OCI-LY3 (cell line): ENCODE data around the gene P2RX3.
"Not testable (repeated sequence)": the region's sequence is repeated elsewhere in the genome, so short reads cannot be mapped to it uniquely, and the experiment has no call there.

Experiments
- H2AFZ ChIP-seq: fragments of 200-600, 300-600 bp; shearing (Covaris generic); 2 replicates; pipeline ENCODE4 v1.6.0; 2014; ENCODE audit warnings: antibody characterized with exemption, low read depth, low read length
- H3K27ac ChIP-seq: fragments of 200-600, 300-600 bp; sonication (generic); 2 replicates; pipeline ENCODE4 v1.5.1; 2014; ENCODE audit warnings: mild to moderate bottlenecking, low read length, moderate library complexity, mixed read lengths
- H3K27me3 ChIP-seq: fragments of 200-600, 300-600 bp; sonication (generic); 2 replicates; pipeline ENCODE4 v1.6.1; 2014; ENCODE audit warnings: low read depth, low read length, mixed read lengths
- H3K36me3 ChIP-seq: fragments of 200-600, 300-600 bp; sonication (generic); replicated peaks from 2 replicates; pipeline ENCODE3; 2014; ENCODE audit warnings: low read depth, low read length, mixed read lengths
- H3K4me1 ChIP-seq: fragments of 300-600, 200-600 bp; sonication (generic); 2 replicates; pipeline ENCODE4 v1.6.1; 2014; ENCODE audit warnings: low read length, mixed read lengths
- H3K4me2 ChIP-seq: fragments of 200-600, 300-600 bp; sonication (generic); 2 replicates; pipeline ENCODE4 v1.6.1; 2014; ENCODE audit warnings: low read length, mixed read lengths
- H3K4me3 ChIP-seq: fragments of 300-600, 200-600 bp; sonication (generic); 2 replicates; pipeline ENCODE4 v1.5.1; 2014; ENCODE audit warnings: antibody characterized with exemption, mild to moderate bottlenecking, low read length, moderate library complexity
- H3K79me2 ChIP-seq: fragments of 300-600, 200-600 bp; shearing (Covaris generic); 2 replicates; pipeline ENCODE4 v1.6.1; 2014; ENCODE audit warnings: mild to moderate bottlenecking, low read length, mixed read lengths
- H3K9ac ChIP-seq: fragments of 300-600, 200-600 bp; shearing (Covaris generic); 2 replicates; pipeline ENCODE4 v1.6.0; 2014; ENCODE audit warnings: mild to moderate bottlenecking, low read length, moderate library complexity
- H3K9me3 ChIP-seq: fragments of 200-600, 300-600 bp; shearing (Covaris generic); 2 replicates; pipeline ENCODE4 v1.6.1; 2014; ENCODE audit warnings: low read length, mixed read lengths; ENCODE audit not compliant: insufficient read depth
- H4K20me1 ChIP-seq: fragments of 200-600, 300-600 bp; sonication (generic); 2 replicates; pipeline ENCODE4 v1.6.1; 2016; ENCODE audit warnings: low read length, mixed read lengths; ENCODE audit not compliant: insufficient read depth
- CTCF ChIP-seq: fragments of 200-600, 300-600 bp; sonication (generic); IDR thresholded peaks from 2 replicates; pipeline ENCODE4 v1.5.1; 2014; ENCODE audit warnings: antibody characterized with exemption, low read length, low read depth
- EZH2phosphoT487 ChIP-seq: fragments of 200-600 bp; shearing (Covaris generic); IDR thresholded peaks from 2 replicates; pipeline ENCODE4 v1.6.1; 2018; ENCODE audit warnings: antibody characterized with exemption, mixed run types, low read depth

Gene P2RX3

GRCh38 chr11:57399221-57399620 lies 61.1 kb downstream of the P2RX3 start:
- no peaks in the 10 kb centered on the region for H3K79me2 ChIP-seq
- no peak for TF ChIP-seq CTCF
- no peak overlapping the region for H3K4me3 ChIP-seq
- H3K4me1 ChIP-seq = peaks cover 34% of the 10 kb centered on the region
- H4K20me1 ChIP-seq = no peaks in the 10 kb centered on the region
- no peaks in the 10 kb centered on the region for H3K9me3 ChIP-seq
- H2AFZ ChIP-seq = no peak overlapping the region
- H3K4me2 ChIP-seq = no peak overlapping the region
- no peaks in the 10 kb centered on the region for H3K27me3 ChIP-seq
- H3K36me3 ChIP-seq = peaks cover 19% of the 10 kb centered on the region
- H3K27ac ChIP-seq = no peak overlapping the region
- no peak overlapping the region for H3K9ac ChIP-seq

- no peaks in the 10 kb centered on the region for H4K20me1 ChIP-seq
- H3K4me2 ChIP-seq = no peak overlapping the region
- H2AFZ ChIP-seq = no peak overlapping the region
- H3K9ac ChIP-seq = no peak overlapping the region
- H3K79me2 ChIP-seq = peaks cover 3% of the 10 kb centered on the region
- TF ChIP-seq EZH2phosphoT487 = no peak
- TF ChIP-seq CTCF = no peak
- H3K27me3 ChIP-seq = no peaks in the 10 kb centered on the region
- no peak overlapping the region for H3K4me3 ChIP-seq
- H3K9me3 ChIP-seq = no peaks in the 10 kb centered on the region
- peaks cover 43% of the 10 kb centered on the region for H3K4me1 ChIP-seq
- no peak overlapping the region for H3K27ac ChIP-seq
- peaks cover 27% of the 10 kb centered on the region for H3K36me3 ChIP-seq
Observed at GRCh38 chr11:57399972-57400578, 61.9 kb downstream of the P2RX3 start.

GRCh38 chr11:57402188-57403002 lies 64.2 kb downstream of the P2RX3 start:
- H2AFZ ChIP-seq = no peak overlapping the region
- H3K27me3 ChIP-seq = no peaks in the 10 kb centered on the region
- no peak overlapping the region for H3K4me2 ChIP-seq
- H3K9me3 ChIP-seq = no peaks in the 10 kb centered on the region
- peaks cover 57% of the 10 kb centered on the region for H3K4me1 ChIP-seq
- no peaks in the 10 kb centered on the region for H4K20me1 ChIP-seq
- no peak overlapping the region for H3K27ac ChIP-seq
- H3K36me3 ChIP-seq = peaks cover 44% of the 10 kb centered on the region
- no peak overlapping the region for H3K4me3 ChIP-seq
- peaks cover 17% of the 10 kb centered on the region for H3K79me2 ChIP-seq
- H3K9ac ChIP-seq = no peak overlapping the region
- TF ChIP-seq EZH2phosphoT487 = no peak
- TF ChIP-seq CTCF = no peak

GRCh38 chr11:57403003-57403801 lies 65.0 kb downstream of the P2RX3 start:
- H3K9ac ChIP-seq = peak overlapping the region; percentile 29; the same call in 1 of the 2 replicates
- H3K27me3 ChIP-seq, H2AFZ ChIP-seq, H4K20me1 ChIP-seq, H3K9me3 ChIP-seq: not testable (repeated sequence)
- peak overlapping the region; percentile 94 for H3K27ac ChIP-seq
- peak overlapping the region; percentile 56 for H3K4me2 ChIP-seq
- peak overlapping the region; percentile 4; the same call in 1 of the 2 replicates for H3K4me3 ChIP-seq
- peaks cover 57% of the 10 kb centered on the region for H3K4me1 ChIP-seq
- peaks cover 50% of the 10 kb centered on the region for H3K36me3 ChIP-seq
- H3K79me2 ChIP-seq = peaks cover 21% of the 10 kb centered on the region
